ENCODE data around the gene ASPRV1. TPM values are rescaled to one million over a fixed set of nuclear protein-coding genes. Genes with fewer than 3 reads are reported as not detected.

The ASPRV1 gene
- total RNA-seq, 1 donor from 2014 or later, result 4.3 TPM

- peaks cover 12 to 22% of the 10 kb centered on the region in 2 donors for H3K36me3 ChIP-seq
- intact Hi-C loops (cut with DNase I), result no loop called here
- no peak overlapping the region for H3K4me3 ChIP-seq
- DNase-seq (ENCODE audit: low spot score in 2 of 2), result peak in 1 of 2 donors; percentile 50
- H3K4me1 ChIP-seq, result no peaks in the 10 kb centered on the region
- no peaks in the 10 kb centered on the region for H3K27me3 ChIP-seq
- no peak for TF ChIP-seq CTCF (IDR thresholded peaks at IDR 0.05)
- no peak overlapping the region for H3K27ac ChIP-seq
- H3K9me3 ChIP-seq, result no peaks in the 10 kb centered on the region
Observed at GRCh38 chr2:69998761-69999160, 37.3 kb upstream of the ASPRV1 start.

- DNase-seq (ENCODE audit: low spot score in 2 of 2), result peak in 1 of 2 donors; percentile 62
- H3K27ac ChIP-seq, result no peak overlapping the region
- H3K36me3 ChIP-seq, result peaks cover 13 to 31% of the 10 kb centered on the region in 2 donors
- H3K27me3 ChIP-seq, result no peaks in the 10 kb centered on the region
- no peaks in the 10 kb centered on the region for H3K4me1 ChIP-seq
- intact Hi-C loops (cut with DNase I), result no loop called here
- no peaks in the 10 kb centered on the region for H3K9me3 ChIP-seq
- no peak overlapping the region for H3K4me3 ChIP-seq
- no peak for TF ChIP-seq CTCF (IDR thresholded peaks at IDR 0.05)
Observed at GRCh38 chr2:69997015-69997830, 35.8 kb upstream of the ASPRV1 start.

GRCh38 chr2:69995511-69995910 lies 34.1 kb upstream of the ASPRV1 start:
- Histone ChIP-seq H3K4me1 (no peaks in the 10 kb centered on the region), H3K4me3 (no peak overlapping the region), H3K27me3 (no peaks in the 10 kb centered on the region), H3K27ac (no peak overlapping the region), H3K36me3 (peaks cover 13 to 31% of the 10 kb centered on the region in 2 donors), H3K9me3 (no peaks in the 10 kb centered on the region)
- peak in 1 of 2 donors; percentile 34 for DNase-seq (ENCODE audit: low spot score in 2 of 2)
- TF ChIP-seq CTCF (IDR thresholded peaks at IDR 0.05), result no peak
- intact Hi-C loops (cut with DNase I), result no loop called here

- H3K4me3 ChIP-seq, result no peak overlapping the region
- intact Hi-C loops (cut with DNase I), result no loop called here
- no peaks in the 10 kb centered on the region for H3K4me1 ChIP-seq
- H3K27me3 ChIP-seq, result no peaks in the 10 kb centered on the region
- H3K36me3 ChIP-seq, result peaks cover 13 to 31% of the 10 kb centered on the region in 2 donors
- TF ChIP-seq CTCF (IDR thresholded peaks at IDR 0.05), result no peak
- no peaks in the 10 kb centered on the region for H3K9me3 ChIP-seq
- peak in 1 of 2 donors; percentile 44 for DNase-seq (ENCODE audit: low spot score in 2 of 2)
- no peak overlapping the region for H3K27ac ChIP-seq
Observed at GRCh38 chr2:69994166-69994565, 32.7 kb upstream of the ASPRV1 start.

- Histone ChIP-seq H3K36me3 (peaks cover 13 to 31% of the 10 kb centered on the region in 2 donors), H3K27me3 (no peaks in the 10 kb centered on the region), H3K9me3 (no peaks in the 10 kb centered on the region), H3K4me1 (no peaks in the 10 kb centered on the region), H3K27ac (no peak overlapping the region), H3K4me3 (no peak overlapping the region)
- intact Hi-C loops (cut with DNase I), result no loop called here
- TF ChIP-seq CTCF (IDR thresholded peaks at IDR 0.05), result no peak
- DNase-seq (ENCODE audit: low spot score in 2 of 2), result no peak
Observed at GRCh38 chr2:69993708-69994107, 32.3 kb upstream of the ASPRV1 start.

All from ascending aorta (tissue), 2 donors.